AG04450 (cell line): Measurements from ENCODE around the gene IFNL3. TPM values are rescaled to one million over a fixed set of nuclear protein-coding genes. Genes with fewer than 3 reads are reported as not detected.

Source experiments
- CTCF ChIA-PET: fragments of 300-600, 350-600 bp; formaldehyde crosslinking; extraction: SDS; loops from one replicate; lab custom pipeline; 2022; ENCODE audit warnings: antibody characterized with exemption, inconsistent platforms; lab: Charles Lee
- POLR2A ChIA-PET: fragments of 350-600 bp; formaldehyde crosslinking; extraction: SDS; loops from one replicate; lab custom pipeline; 2021; ENCODE audit warnings: antibody characterized with exemption, inconsistent platforms; lab: Yijun Ruan, JAX
- DNase-seq: peaks from one replicate; pipeline ENCODE4 v3.0.0-alpha.2; 2011; ENCODE audit warnings: low read depth, low spot score
- H3K27ac ChIP-seq: one replicate; pipeline ENCODE4 v1.5.1; 2012; ENCODE audit warnings: low read depth, low read length, control low read depth
- H3K27me3 ChIP-seq: one replicate; pipeline ENCODE4 v1.6.0; 2012; ENCODE audit warnings: low read length; ENCODE audit not compliant: control insufficient read depth, insufficient read depth
- H3K4me3 ChIP-seq: 2 replicates; pipeline ENCODE4 v1.5.1; 2011; ENCODE audit warnings: mild to moderate bottlenecking, low read depth, low read length, control low read depth
- H3K9me3 ChIP-seq: 2 replicates; pipeline ENCODE4 v1.5.1; 2012; ENCODE audit warnings: low read length; ENCODE audit not compliant: control insufficient read depth, insufficient read depth
- polyA plus RNA-seq: library from polyadenylated mRNA; depleted of rRNA; stranded (reverse); fragments of >200 nt; gene quantifications from 2 replicates; pipeline ENCODE4 v1.2.3, GENCODE V29; 2011
- TF ChIP-seq, protein P1 (sequence below): IDR thresholded peaks from 2 replicates; pipeline ENCODE4 v1.5.1; 2011; ENCODE audit warnings: low read depth, low read length, control low read depth, inconsistent platforms

Gene IFNL3
- polyA plus RNA-seq, 1 experiment: not detected

DNA sequence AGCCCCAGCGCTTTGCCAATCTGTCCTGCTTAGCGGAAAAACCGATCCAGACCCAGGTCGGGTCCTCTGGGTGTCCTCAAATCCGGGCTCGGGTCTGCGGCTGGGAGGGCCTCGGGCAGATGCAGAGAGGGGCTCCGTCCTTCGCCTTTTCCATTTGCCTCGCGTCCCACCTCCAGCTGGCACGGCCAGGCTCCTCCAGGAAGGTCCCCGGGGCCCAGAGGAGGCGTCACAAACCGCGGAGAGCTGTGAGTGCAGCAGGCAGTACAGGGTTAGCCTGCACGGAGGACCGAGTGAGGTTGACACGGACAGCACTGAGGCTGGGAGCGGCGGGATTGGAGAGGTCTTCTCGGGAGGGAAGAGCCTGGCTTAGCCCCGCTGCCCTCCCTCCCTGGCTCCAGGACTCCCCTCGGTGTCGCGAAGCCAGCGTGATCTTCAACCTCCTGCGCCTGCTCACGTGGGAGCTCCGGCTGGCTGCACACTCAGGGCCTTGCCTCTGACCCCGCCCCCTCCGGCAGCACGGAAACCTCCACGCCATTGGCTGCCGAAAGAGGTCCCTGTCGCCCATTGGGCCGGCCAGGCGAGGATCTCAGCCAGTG lies 20.6 kb upstream of the IFNL3 start:
- H3K9me3 ChIP-seq: peaks cover 6% of the 10 kb centered on the region; the same call in 1 of the 2 replicates
- no peak for DNase-seq
- peaks cover 51% of the 10 kb centered on the region for H3K27me3 ChIP-seq
- ChIA-PET POLR2A (no interaction called here), CTCF (interaction anchor here (0.8 kb wide), 1 partner anchor 63 kb away, joined by 3 read pairs; no protein-coding TSS in a partner anchor)
- H3K4me3 ChIP-seq: no peak overlapping the region
- H3K27ac ChIP-seq: no peak overlapping the region
- TF ChIP-seq, protein P1, sequence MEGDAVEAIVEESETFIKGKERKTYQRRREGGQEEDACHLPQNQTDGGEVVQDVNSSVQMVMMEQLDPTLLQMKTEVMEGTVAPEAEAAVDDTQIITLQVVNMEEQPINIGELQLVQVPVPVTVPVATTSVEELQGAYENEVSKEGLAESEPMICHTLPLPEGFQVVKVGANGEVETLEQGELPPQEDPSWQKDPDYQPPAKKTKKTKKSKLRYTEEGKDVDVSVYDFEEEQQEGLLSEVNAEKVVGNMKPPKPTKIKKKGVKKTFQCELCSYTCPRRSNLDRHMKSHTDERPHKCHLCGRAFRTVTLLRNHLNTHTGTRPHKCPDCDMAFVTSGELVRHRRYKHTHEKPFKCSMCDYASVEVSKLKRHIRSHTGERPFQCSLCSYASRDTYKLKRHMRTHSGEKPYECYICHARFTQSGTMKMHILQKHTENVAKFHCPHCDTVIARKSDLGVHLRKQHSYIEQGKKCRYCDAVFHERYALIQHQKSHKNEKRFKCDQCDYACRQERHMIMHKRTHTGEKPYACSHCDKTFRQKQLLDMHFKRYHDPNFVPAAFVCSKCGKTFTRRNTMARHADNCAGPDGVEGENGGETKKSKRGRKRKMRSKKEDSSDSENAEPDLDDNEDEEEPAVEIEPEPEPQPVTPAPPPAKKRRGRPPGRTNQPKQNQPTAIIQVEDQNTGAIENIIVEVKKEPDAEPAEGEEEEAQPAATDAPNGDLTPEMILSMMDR: no peak

DNA sequence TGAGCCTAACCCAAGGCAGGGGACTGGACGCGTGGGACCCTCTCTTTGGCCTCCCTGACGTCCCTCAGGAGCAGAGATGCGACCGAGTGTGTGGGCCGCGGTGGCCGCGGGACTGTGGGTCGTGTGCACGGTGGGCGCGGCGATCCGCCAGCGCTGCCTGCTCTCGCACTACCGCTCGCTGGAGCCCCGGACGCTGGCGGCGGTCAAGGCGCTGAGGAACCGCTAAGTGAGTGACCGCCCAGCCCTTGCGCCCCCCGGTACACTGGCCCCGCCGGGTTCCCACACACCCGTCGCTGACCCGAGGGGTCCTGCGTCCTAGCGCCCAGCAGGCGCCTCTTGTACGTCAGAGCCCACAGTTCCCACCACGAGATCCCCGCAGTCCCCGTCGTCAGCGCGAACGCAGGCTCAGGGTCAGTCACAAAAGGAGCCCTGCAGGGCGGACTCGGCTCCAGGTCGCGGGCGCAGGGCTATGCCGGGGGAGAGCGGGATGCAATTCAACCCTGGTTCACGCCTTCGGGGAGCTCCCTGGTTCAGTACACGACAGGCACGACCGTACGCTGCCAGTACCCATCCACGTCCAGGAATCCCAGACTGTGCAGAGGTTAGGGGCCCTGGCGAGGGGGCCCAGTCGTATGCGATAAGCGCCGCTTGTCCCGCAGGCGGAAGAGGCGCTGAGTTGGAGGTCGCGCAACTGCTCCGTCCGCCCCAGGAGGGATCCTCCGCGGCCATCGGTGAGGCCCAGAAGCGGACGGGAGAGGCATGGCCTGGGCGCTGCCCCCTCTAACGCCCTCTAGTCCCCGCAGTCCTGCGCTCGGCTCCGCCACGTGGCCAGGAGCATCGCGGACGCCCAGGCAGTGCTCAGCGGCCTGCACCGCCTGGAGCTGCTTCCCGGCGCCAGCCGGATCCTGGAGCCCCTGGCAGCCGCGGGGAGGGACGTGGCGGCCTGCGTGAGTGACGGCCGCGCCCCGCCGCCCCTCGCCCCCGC lies 19.8 kb upstream of the IFNL3 start:
- POLR2A ChIA-PET: no interaction called here
- DNase-seq: no peak

DNA sequence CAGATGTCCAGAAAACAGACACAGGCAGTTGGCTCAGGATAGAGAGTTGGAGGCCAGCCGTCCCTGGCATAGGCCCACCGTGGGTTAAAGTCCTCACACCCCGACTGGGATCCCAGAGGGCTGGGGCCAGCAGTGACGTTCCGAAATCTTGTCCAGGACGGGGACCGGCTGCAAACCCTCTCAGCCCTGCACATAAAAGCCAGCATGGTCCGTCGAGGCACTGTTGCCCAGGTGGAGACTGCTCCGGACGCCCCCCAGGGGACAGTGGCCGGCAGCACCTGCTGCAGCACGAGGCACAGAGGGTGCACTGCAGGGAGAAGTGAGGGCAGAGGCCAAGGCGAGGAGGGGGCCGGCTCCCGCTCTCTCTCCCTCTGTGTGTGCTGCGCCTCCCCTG lies 19.1 kb upstream of the IFNL3 start:
- Histone ChIP-seq H3K4me3 (no peak overlapping the region), H3K9me3 (peaks cover 6% of the 10 kb centered on the region; the same call in 1 of the 2 replicates), H3K27me3 (peaks cover 45% of the 10 kb centered on the region), H3K27ac (no peak overlapping the region)
- TF ChIP-seq, protein P1: no peak
- POLR2A ChIA-PET: no interaction called here
- DNase-seq: no peak
- CTCF ChIA-PET: no interaction called here

More for the DNA sequence above, 19.8 kb upstream of the IFNL3 start:
- Histone ChIP-seq H3K9me3 (peaks cover 6% of the 10 kb centered on the region; the same call in 1 of the 2 replicates), H3K27ac (no peak overlapping the region), H3K4me3 (no peak overlapping the region), H3K27me3 (peaks cover 48% of the 10 kb centered on the region)
- CTCF ChIA-PET: interaction anchor here (0.8 kb wide), 1 partner anchor 63 kb away, joined by 3 read pairs; no protein-coding TSS in a partner anchor
- TF ChIP-seq, protein P1: no peak

DNA sequence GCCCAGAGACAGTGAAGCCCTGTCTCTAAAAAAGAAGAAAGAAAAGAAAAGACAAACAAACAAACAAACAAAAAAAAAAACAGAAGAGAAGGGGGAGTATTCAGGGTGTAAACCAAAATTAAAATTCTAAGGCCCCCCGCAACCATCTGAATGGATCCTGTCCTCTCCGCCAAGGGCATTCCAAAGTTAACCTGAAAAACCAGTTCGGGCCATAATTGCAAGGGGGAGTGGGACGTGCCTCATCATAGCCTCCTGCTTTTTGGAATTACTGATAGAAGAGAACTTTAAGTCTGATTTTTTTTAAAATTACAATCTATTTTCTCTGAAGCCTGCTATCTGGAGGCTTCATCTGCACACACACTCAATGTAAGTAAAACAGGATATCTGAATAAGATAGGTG lies 17.7 kb upstream of the IFNL3 start:
- TF ChIP-seq, protein P1: no peak
- ChIA-PET POLR2A (no interaction called here), CTCF (no interaction called here)
- no peak overlapping the region for H3K4me3 ChIP-seq
- no peak for DNase-seq
- H3K9me3 ChIP-seq: peaks cover 6% of the 10 kb centered on the region; the same call in 1 of the 2 replicates
- H3K27me3 ChIP-seq: peaks cover 45% of the 10 kb centered on the region
- no peak overlapping the region for H3K27ac ChIP-seq

DNA sequence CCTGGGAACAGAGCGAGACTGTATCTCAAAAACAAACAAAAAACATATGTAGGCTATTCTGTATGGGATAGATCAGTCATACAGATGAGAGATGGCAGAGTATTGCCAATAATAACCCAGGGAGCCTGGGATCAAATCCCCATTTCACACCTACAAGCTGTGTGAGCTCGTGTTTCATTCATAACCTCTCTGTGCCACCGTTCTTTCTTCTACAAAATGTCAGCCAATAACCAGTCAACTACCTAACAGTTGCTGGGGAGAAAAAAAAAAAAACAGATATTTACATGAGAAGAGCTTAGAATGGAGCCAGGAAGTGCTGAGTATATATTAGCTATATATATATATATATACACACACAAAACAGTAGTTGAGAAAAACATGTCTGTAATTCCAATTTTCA lies 16.9 kb upstream of the IFNL3 start:
- POLR2A ChIA-PET: interaction anchor here (0.6 to 0.7 kb wide), 2 partner anchors 273 to 410 kb away, joined by 3 read pairs; no protein-coding TSS in a partner anchor
- H3K4me3 ChIP-seq: no peak overlapping the region
- no peak for DNase-seq
- H3K27me3 ChIP-seq: peaks cover 43% of the 10 kb centered on the region
- CTCF ChIA-PET: no interaction called here
- H3K9me3 ChIP-seq: peaks cover 6% of the 10 kb centered on the region; the same call in 1 of the 2 replicates
- TF ChIP-seq, protein P1: no peak
- no peak overlapping the region for H3K27ac ChIP-seq
